Neural cell (in vitro differentiated cells): ENCODE measurements around the gene ALKBH3. TPM values are rescaled to one million over a fixed set of nuclear protein-coding genes. Genes with fewer than 3 reads are reported as not detected.

Source experiments
- H2AFZ ChIP-seq: fragments of 200-600, 300-800 bp; sonication (generic), shearing (Covaris generic); 2 replicates; pipeline ENCODE4 v1.6.0; 2014; ENCODE audit warnings: low read depth, mild to moderate bottlenecking, antibody characterized with exemption, low read length, moderate library complexity
- H3F3A ChIP-seq: fragments of 200-600 bp; shearing (Covaris generic); 2 replicates; pipeline ENCODE4 v1.6.1; 2016; ENCODE audit warnings: mild to moderate bottlenecking, moderate library complexity, mixed read lengths, antibody characterized with exemption, low read length; ENCODE audit not compliant: insufficient read depth, poor library complexity, severe bottlenecking
- H3K27ac ChIP-seq: fragments of 200-600, 300-800 bp; sonication (generic), shearing (Covaris generic); 2 replicates; pipeline ENCODE4 v1.5.1; 2014; ENCODE audit warnings: mild to moderate bottlenecking, low read length, moderate library complexity
- H3K27me3 ChIP-seq: fragments of 300-800, 200-600 bp; sonication (generic), shearing (Covaris generic); 2 replicates; pipeline ENCODE4 v1.6.0; 2014; ENCODE audit warnings: mild to moderate bottlenecking, low read depth, low read length, moderate library complexity; ENCODE audit not compliant: insufficient read depth
- H3K36me3 ChIP-seq: fragments of 300-800, 200-600 bp; sonication (generic), shearing (Covaris generic); 2 replicates; pipeline ENCODE4 v1.5.1; 2014; ENCODE audit warnings: mild to moderate bottlenecking, antibody characterized with exemption, low read length, moderate library complexity; ENCODE audit not compliant: insufficient read depth
- H3K4me2 ChIP-seq: fragments of 300-800, 200-600 bp; sonication (generic), shearing (Covaris generic); 2 replicates; pipeline ENCODE4 v1.6.0; 2014; ENCODE audit warnings: mild to moderate bottlenecking, low read length
- H3K4me3 ChIP-seq: fragments of 300-800, 200-600 bp; sonication (generic), shearing (Covaris generic); 2 replicates; pipeline ENCODE4 v1.5.1; 2014; ENCODE audit warnings: mild to moderate bottlenecking, low read length, moderate library complexity
- H3K79me2 ChIP-seq: fragments of 200-600 bp; shearing (Covaris generic); replicated peaks from 2 replicates; pipeline ENCODE4 v1.6.0; 2014; ENCODE audit warnings: mild to moderate bottlenecking, low read length, moderate library complexity; ENCODE audit not compliant: insufficient read depth
- H3K9ac ChIP-seq: fragments of 300-800, 200-600 bp; sonication (generic), shearing (Covaris generic); 2 replicates; pipeline ENCODE4 v1.6.1; 2016; ENCODE audit warnings: mild to moderate bottlenecking, low read length, mixed read lengths
- H3K9me2 ChIP-seq: fragments of 200-600 bp; shearing (Covaris generic); 2 replicates; pipeline ENCODE4 v1.6.1; 2016; ENCODE audit warnings: mild to moderate bottlenecking, low read length, mixed read lengths; ENCODE audit not compliant: insufficient read depth
- H3K9me3 ChIP-seq: fragments of 200-600, 300-800 bp; sonication (generic), shearing (Covaris generic); 2 replicates; pipeline ENCODE4 v1.6.1; 2016; ENCODE audit warnings: mild to moderate bottlenecking, mixed run types, low read length, moderate library complexity, mixed read lengths
- H4K20me1 ChIP-seq: fragments of 200-600 bp; shearing (Covaris generic); 2 replicates; pipeline ENCODE4 v1.6.1; 2016; ENCODE audit warnings: mild to moderate bottlenecking, mixed run types; ENCODE audit not compliant: insufficient read depth
- CTCF ChIP-seq: fragments of 450-650 bp; IDR thresholded peaks from 2 replicates; pipeline ENCODE4 v1.5.1; 2014; ENCODE audit warnings: antibody characterized with exemption, mild to moderate bottlenecking, moderate library complexity; ENCODE audit not compliant: poor library complexity, severe bottlenecking
- EP300 ChIP-seq: fragments of 450-650 bp; conservative IDR thresholded peaks from 2 replicates; pipeline ENCODE4 v1.6.1; 2014; ENCODE audit warnings: antibody characterized with exemption, mild to moderate bottlenecking, moderate library complexity; ENCODE audit not compliant: poor library complexity, severe bottlenecking
- EZH2 ChIP-seq: fragments of 200-600, 300-800 bp; shearing (Covaris generic), sonication (generic); IDR thresholded peaks from 2 replicates; pipeline ENCODE4 v1.6.1; 2014; ENCODE audit warnings: antibody characterized with exemption, low read length, borderline replicate concordance, mild to moderate bottlenecking; ENCODE audit not compliant: insufficient read depth, poor library complexity, severe bottlenecking
- MXI1 ChIP-seq: fragments of 450-650 bp; conservative IDR thresholded peaks from 2 replicates; pipeline ENCODE4 v1.6.1; 2014; ENCODE audit warnings: antibody characterized with exemption, mild to moderate bottlenecking; ENCODE audit not compliant: poor library complexity, severe bottlenecking
- POLR2AphosphoS5 ChIP-seq: IDR thresholded peaks from 2 replicates; pipeline ENCODE4 v1.6.1; 2012
- RAD21 ChIP-seq: fragments of 450-650 bp; conservative IDR thresholded peaks from 2 replicates; pipeline ENCODE4 v1.6.1; 2014; ENCODE audit warnings: antibody characterized with exemption, mild to moderate bottlenecking, moderate library complexity
- REST ChIP-seq: IDR thresholded peaks from 2 replicates; pipeline ENCODE4 v1.6.1; 2012; ENCODE audit warnings: borderline replicate concordance
- SMC3 ChIP-seq: fragments of 450-650 bp; conservative IDR thresholded peaks from 2 replicates; pipeline ENCODE4 v1.6.1; 2014; ENCODE audit warnings: antibody characterized with exemption, mild to moderate bottlenecking, moderate library complexity; ENCODE audit not compliant: poor library complexity
- TAF1 ChIP-seq: IDR thresholded peaks from 2 replicates; pipeline ENCODE4 v1.6.1; 2012; ENCODE audit warnings: low read depth
- polyA plus RNA-seq: library from polyadenylated mRNA; depleted of rRNA; stranded (reverse); fragments of >200 nt; gene quantifications from 2 replicates; pipeline ENCODE4 v1.2.3, GENCODE V29; 2014

Gene ALKBH3
- polyA plus RNA-seq, 1 donor from 2014 or later: 27.0 TPM

- Histone ChIP-seq H3K36me3 (no peaks in the 10 kb centered on the region), H3K79me2 (no peaks in the 10 kb centered on the region), H3K9me2 (no peaks in the 10 kb centered on the region), H2AFZ (no peak overlapping the region), H3K4me3 (no peak overlapping the region), H3F3A (peaks cover 7% of the 10 kb centered on the region), H3K9me3 (no peaks in the 10 kb centered on the region), H3K4me2 (no peak overlapping the region), H4K20me1 (no peaks in the 10 kb centered on the region), H3K27ac (no peak overlapping the region), H3K27me3 (no peaks in the 10 kb centered on the region), H3K9ac (no peak overlapping the region)
- TF ChIP-seq TAF1 (no peak), EZH2 (no peak), RAD21 (no peak), POLR2AphosphoS5 (no peak), REST (no peak), SMC3 (no peak), CTCF (no peak), MXI1 (no peak)
Observed at GRCh38 chr11:43927925-43928707, 47.5 kb downstream of the ALKBH3 start.

- peaks cover 4% of the 10 kb centered on the region for H3F3A ChIP-seq
- H3K79me2 ChIP-seq: no peaks in the 10 kb centered on the region
- H2AFZ ChIP-seq: no peak overlapping the region
- H3K36me3 ChIP-seq: no peaks in the 10 kb centered on the region
- no peaks in the 10 kb centered on the region for H3K9me3 ChIP-seq
- no peak overlapping the region for H3K27ac ChIP-seq
- no peak overlapping the region for H3K4me3 ChIP-seq
- TF ChIP-seq RAD21 (no peak), EZH2 (no peak), POLR2AphosphoS5 (no peak), SMC3 (no peak), REST (no peak), EP300 (no peak), MXI1 (no peak), CTCF (no peak)
- H3K27me3 ChIP-seq: no peaks in the 10 kb centered on the region
- H3K4me2 ChIP-seq: no peak overlapping the region
- H3K9me2 ChIP-seq: no peaks in the 10 kb centered on the region
- no peaks in the 10 kb centered on the region for H4K20me1 ChIP-seq
- no peak overlapping the region for H3K9ac ChIP-seq
Observed at GRCh38 chr11:43928721-43929120, 48.1 kb downstream of the ALKBH3 start.
